NOMO-1 (cell line): Measurements from ENCODE around the gene CES2.

Source experiments
- DNase-seq, 2 experiments: peaks; one replicate each; lab custom pipeline; 2025; ENCODE audit not compliant: unreplicated experiment in 2 of 2; lab: John Stamatoyannopoulos, UW

CES2 gene

DNA sequence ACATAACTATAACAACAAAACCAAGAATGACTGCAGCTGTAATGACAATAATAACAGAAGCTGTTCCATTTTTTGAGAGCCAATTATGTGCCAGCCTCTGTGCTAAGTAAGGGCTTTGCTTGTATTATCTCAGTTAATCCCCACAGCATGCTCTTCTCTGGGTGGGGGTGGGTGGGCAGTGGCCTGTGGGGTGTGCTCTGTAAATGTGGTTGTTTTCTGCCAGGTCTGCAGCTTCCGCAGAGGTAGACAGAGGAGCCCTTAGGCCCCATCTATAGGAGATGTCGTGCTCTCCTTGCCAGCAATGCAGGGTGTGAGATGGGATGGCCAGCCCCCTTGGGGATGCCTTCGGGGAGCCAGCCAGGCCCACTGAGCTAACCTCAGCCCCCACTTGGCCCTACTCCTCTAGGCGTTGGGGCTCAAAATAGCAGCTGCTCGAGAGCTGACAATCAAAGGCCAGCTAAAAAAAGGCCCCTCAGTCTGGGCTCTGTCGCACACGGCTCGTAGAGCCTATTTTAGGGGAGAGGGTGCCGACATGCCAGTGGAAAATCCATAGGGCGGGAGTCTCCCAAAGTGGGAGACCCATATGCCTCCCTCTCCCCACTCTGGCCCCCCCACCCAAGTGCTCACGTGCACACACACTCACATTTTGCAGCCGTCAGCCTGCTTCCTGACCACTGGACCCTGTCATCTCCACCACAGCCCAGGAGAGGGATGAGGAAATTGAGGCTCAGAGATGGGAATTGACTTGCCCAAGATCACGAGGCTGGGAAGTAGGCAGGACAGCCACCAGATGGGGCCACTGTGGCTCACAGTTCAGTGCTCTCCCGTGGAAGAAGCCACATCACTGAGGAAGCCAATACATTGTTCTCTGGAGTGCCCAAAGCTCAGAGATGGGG, 32.4 kb upstream of the CES2 start:
- DNase-seq, result no peak

DNA sequence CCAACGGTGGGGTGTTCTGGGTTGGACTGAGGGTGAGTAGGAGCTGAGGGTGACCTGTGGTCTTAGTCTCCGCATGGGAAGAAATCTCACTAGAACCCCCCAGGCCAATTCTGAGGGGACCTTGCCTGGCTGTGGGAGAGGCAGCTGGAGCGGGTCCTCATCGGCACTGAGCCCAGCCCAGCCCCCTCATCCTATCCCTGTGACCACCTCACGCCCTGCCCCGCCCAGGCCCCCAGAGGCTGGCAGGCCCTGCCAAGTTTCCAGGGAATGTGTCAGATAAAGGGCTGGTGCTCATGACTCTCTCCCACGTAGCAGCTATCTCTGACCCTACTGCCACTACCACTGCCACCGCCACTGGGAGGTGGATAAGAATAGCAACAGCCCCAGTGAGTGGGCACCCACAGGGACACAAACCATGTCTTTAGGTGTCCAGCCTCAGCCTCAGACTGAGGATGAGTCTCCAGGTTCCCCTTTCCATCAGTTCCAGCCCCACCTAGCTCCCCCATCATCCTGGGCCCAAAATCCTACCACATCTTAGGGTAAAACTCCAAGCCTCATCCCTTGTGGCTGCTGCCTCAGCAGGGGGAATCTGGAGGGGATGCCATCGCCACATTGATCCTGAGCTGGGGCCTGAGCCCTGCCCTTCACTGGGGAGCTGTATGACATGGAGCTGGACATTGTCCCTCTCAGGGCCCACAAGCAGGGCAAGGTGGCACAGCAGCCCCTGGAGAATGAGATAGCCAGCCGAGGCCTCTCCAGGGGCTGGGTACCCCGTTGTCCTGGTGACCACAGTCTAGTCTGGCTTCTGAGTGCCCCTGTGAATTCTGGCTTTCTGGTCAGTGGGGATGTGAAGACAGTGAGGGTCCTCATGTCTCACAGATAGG, 31.5 kb upstream of the CES2 start:
- no peak for DNase-seq

DNA sequence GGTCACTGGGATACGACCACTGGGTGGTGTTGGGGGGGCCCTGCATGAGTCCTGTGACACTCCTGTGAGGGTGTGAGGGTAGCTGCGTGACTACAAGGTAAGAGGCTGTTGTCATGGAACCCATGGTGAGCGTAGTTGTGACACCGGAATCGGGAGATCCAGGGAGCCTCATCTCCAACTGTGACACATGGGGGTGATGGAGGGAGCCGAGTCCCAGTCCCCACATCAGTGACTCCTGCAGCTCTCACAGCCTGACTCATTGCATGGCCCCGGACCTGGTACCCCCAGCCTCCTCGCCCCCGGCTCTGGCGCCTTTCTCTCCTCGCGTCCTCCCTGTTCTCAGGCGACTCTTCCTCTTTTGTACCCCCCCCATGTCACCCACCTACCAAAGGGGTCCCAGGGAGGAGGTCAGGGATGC, 30.9 kb upstream of the CES2 start:
- no peak for DNase-seq

DNA sequence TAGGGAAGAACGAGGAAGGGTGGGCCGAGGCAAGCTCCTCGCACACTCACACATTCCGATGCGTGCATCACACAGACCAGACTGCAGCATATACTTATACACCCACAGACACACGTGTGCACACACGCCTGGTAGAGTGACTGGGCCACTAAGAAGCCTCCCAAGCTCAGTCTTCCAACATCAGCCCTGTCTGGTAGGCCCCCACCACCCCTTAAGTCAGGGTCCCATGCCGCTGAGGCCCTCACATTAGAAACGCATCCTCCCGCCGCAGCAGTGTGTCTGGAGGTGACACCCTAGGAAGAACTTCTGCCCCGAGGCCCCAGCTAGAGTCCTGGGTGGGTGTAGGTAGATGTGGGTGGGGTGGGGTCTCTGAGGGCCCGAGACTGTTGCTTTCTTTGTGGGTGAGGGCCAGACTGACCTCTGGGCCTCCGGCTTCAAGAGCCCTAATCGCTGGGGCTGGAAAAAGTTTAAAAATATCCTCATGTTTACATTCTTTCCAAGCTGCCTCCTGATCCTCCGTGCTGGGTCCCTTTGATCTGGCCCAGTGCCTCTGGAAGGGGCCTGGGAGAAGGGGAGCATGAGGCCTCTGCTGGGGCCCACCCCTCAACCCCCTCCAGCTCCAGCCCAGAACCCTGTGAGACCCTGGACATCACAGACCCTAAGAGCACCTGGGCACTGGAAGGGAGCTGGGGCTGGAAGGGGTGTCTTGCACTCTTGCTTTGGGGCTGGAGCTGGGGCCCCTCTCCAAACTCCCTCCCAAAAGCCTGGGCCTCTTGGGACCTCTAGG, 30.3 kb upstream of the CES2 start:
- DNase-seq, result no peak

DNA sequence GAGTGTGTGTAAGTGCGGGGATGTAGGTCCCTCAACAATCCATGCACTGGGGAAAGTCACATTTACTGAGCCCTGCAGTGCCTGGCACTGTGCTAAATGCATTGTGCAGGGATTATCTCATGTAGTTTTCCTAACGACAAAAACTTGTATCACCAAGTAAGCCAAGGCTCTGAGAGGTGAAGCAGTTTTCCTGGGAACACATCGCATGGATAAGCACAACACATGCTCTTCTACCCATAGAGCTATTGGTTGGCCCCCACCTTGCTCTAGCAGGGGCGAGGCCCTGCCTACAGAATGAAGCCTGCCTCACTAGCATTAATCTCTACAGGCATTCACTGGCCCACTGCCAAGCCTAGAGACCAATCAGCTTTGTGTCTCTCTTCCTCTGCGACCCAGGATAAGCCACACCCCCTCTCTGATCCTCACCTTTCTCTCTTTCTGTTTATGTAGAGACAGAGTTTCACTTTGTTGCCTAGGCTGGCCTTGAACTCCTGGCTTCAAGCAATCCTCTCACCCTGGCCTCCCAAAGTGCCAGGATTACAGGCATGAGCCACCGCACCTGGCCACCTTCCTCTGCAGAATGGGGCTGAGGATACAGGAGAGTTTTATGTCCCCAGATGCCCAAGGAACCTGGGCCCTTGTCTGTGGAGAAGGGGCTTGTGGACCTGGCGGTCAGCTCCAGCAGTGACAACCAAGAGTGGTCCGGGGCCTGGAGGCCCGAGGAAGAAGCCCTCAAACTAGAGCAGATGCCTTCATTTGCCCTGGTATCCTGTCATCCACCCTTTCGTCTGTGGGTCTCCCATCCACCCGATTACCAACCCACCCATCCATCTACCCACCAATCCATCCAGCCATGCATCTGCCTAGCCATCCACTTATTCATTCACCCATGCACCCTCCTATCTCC, 29.4 kb upstream of the CES2 start:
- DNase-seq, result no peak

DNA sequence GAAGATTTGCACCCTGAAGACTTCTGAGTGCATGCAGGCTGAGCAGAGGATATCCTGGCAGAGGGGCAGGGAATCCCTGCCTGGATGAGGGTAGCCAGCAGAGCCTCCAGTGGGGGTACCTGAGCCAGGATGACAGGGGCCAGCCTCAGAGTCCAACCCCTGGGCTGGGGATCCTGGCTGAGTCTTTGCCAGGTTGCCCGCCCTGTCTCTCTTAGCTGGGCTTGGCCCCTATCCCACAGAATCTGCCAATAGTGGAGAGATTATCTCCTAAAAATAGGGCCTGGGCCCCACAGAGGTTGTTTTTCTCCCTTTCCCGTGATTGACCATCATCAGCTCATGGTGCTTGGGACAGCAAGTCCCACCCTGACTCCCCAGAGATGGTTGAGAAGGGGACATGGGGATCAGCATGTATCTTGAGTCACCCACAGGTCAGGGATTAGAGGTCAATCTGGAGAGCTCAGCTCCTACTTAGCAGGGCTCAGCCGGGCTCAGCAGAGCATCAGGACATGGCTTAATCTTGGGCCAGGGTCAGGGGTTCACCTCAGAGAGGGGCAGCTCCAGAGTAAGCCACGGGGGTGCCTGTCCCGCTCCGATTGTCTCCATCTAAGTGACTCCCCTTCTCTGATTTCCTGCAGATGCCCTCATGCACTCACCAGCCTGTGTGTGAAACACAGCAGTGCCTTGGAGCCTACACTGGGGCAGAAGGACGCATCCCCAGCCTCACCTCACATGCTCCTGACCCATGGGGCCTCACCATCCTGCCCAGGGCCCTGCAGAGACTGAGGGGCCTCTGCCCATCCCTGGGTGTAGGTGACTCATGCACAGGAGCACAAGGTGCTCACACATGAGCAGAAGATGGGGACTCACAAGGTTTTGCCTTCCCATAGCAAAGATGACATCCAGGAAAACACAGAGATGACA, 28.1 kb upstream of the CES2 start:
- no peak for DNase-seq

DNA sequence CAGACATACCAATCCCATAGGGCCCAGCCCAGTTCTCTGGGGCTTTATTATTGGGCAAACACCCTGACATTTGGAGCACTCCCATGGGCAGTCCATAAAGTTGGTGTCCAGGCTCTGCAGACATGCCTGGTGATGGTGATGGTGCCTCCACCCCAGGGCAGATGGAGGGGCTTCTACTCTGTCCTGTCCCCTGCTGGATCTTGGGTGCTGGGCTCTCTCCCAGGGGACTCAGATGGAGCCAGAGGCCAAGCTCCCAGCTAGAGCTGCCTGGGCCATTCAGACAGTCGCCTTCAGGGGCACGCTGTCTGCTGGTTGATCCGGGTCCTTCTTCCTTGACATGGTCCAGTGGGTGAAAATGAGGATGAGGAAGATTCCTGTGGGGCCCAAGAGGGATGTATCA, 27.2 kb upstream of the CES2 start:
- no peak for DNase-seq

DNA sequence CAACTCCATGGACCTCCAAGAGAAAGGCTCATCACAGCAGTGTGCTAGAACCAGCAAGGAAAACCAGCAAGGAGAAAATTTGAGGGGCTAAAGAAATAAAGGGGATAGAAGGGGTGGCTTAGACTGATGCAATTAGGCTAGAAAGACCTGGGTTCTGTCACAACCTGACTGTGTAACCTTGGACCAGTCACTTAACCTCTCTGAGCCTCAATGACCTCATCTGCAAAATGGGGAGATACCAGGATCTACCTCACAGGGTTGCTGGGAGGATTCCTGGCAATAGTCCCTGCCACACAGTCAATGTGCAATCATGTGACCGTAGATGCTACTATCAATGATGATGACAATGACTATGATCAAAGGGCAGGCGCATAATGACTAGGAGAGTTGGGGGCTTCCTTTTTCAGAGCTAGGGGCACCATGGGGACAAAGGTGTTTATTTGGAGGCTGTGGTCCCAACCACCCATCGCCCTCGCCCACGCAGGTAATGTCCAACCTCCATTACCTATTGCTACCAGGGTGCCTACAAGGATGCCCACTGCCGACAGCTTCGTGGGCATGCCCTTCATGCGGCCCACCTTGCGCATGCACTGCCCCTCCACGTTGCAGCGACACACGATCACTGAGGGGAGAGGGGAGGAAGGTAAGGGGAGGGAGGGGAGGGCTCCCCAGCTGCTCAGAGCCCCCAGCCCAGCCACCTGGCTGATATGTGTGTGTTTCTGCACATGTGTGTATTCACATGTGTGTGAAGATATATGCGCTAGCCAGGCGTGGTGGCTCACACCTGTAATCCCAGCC, 26.4 kb upstream of the CES2 start:
- DNase-seq, result no peak

DNA sequence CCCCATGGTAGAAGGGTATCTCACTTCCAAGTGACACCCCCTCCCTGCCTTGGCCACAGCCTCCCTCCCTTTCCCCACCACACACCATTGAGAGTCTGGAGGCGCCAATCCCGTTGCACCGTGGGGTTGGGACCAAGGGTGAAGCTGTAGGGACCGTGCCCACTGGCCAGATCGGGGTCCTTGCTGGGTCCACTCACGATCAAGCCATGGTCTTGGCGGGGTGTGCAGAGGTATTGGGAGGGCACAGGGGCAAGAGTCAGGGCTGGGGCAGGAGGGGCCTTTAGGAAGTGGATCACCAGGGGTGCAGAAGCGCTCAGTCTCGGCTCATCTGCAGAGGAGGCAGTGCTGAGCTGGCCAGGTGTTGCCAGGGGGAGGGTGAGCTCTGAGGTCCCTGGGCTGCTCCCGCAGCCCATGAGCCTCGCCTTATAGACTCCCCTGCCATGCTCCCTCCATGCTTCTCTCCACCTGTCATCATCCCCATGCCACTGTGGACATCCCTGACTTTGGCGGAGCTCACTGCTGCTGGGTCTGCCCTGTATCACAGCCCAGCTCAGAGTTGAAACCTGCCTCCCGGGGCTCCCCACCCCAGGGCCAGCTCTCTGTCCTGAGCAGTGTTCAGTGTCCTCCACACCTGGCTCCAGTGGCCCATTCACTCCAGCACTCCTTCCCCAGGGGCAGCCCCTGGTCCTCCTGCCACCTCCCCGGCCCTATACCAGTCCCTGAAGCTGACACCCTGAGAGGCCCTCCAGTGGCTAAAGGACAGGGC, 25.0 kb upstream of the CES2 start:
- no peak for DNase-seq

DNA sequence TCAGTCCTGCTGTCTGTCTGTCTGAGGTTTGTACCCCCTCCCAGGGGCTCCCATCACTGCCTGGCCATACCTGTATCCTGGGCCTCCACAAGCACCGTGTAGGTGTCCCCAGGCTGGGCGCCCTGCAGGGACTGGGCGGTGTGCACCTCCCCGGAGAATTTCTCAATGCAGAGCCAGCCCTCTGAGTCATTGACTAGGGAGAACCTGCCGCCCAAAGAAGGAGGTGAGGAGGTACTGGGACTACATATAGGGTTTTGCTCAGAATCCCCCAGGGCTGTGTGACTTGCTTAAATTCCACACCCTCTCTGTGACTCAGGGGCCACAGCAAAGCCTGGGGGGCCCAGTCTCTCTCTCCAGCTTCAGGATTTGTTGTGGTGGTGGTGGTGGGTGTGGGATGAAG, 24.2 kb upstream of the CES2 start:
- DNase-seq, result no peak

DNA sequence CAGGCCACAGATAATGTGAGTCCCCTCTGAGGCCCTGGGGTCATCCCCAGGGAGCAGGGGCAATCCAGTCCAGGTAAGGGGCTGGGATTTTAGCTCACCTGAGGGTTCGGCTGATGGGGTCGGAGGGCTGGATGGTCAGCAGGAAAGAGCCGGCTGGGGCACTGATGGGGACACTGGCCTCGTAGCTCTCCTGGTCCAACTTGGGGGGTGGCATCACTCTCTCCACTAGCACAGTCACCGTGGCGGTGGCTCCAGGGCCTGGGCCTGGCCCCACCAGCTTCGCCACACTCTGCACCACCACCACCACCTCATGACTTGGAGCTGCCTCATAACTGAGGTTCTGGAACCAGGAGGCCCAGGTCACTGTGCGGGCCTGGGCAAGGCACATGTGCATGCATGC, 23.5 kb upstream of the CES2 start:
- DNase-seq, result no peak

DNA sequence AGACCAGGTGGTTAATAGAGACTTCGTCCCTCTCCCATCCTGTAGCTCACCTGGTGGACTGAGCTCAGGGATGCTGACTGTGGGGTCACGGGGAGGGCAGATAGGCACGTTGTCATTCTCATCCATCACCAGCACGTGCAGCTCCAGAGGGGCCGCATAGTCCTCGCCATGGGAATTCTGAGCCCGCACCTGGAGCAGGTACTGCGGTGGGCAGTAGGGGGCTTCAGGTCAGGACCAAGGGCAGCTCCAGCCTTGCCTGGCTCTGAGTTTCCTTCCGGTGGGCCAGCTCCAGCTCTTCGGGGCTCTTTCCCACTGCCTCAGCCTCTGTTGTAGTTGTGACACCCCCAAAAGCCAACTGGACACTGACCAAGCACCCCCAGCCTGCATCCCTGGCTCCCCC, 22.2 kb upstream of the CES2 start:
- no peak for DNase-seq

DNA sequence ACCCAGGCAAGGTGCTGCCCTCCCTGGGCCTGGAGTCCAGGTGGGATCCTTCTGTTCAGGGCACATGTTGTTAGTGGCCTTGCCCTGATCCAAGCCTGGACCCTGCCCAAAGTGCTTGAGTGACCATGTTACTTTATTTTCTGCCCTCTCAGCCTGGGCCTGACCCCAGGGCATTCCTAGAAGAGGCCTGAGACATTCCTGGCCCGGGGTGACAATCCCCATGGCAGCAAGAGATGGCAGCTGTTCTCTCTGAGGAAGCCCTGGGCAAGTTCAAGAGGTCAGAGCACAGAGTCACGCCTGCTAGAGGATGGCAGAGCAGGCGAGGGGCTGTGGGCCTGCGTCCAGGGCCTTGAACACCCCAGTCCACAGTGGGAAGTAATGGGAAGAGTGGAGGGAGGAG, 21.6 kb upstream of the CES2 start:
- DNase-seq, result no peak

DNA sequence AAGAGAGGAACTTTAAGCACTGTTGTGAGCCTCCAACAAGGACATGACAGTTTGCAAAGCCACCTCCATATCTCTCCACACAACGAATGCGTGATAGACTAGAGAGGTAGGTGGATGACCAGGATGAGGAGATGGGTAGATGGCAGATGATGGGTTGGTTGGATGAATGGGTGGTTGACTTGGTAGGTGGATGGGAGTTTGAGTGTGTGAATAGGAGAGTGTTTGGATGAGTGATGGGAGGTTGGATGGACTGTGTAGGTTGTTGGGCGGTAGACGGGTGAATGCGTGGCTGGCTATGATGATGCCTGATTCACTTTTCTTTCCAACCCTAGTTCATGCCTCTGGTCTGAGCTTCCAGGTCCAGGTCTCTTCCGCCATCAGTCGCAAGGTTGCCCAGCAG, 20.8 kb upstream of the CES2 start:
- DNase-seq, result no peak

DNA sequence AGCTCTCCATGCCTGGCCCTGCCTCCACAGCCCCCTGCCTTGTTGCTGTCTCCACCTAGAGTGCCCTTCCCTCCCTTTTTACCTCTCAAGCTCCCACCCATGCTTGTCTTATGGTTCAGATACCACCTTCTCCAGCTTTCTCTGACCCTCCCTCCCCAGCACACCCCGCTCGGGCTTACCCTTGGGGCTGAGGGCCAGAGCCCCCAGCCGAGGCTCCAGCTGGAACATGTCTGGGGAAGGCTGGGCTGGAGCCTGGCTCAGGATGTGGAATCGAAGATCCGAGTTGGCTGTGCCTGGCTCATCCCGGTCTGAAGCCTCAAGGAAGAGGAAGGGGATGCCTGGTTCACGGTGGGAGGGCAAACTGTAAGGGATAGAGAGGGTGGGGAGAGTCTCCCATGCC, 20.3 kb upstream of the CES2 start:
- DNase-seq, result no peak

DNA sequence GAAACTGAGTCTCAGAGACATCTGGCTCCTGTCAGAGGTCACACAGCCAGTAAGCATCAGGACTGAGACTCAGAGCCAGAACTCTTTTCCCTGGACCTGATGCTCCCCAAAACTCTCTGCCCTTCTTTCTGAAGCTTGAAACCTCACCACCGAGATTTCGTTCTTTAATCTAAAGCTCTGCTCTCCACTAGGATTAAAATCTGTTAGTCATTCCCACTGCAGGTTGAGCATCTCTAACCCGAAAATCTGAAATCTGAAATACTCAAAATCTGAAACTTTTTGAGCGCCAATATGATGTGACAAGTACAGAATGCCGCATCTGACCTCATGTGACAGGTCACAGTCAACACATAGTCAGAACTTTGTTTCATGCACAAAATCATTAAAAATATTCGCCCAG, 18.8 kb upstream of the CES2 start:
- DNase-seq, result no peak

DNA sequence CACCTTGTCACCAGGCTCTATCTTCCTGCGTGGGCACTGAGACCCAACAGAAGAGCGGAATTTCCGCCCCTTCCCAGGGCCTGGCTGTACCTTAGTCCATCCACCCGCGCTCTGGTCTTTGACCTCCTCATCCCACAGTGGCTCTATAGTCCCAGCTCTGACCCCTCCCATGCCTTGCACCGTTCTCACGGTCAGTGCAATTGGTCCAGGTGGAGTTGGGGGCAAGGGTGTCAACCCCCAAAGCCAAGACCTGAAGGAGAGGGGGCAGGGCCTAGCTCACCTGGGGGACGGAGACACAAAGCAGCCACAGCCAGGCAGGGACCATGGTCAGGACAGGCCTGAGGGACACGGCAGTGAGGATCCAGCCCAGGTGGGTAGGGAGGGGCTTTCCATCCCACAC, 17.6 kb upstream of the CES2 start:
- no peak for DNase-seq

DNA sequence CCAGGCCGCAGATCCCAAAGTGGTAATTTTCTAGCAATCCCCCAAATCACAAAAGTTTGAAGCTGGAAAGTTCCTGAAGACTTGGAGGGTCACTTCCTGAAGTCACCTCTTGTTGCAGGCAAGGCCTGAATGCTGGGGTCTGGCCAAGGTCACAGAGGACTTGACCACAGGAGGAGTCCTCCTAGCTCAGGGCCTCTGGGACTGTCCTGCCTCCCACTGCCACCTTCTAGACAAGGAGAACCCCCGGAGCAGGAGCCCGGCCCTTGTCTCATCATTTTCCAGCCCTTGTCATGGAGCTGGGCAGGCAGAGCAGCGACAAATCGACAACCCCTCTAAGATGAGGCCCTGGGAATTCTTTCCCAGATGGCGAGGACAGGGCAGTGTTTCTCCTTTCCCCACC, 17.0 kb upstream of the CES2 start:
- no peak for DNase-seq
